GM12873 (cell line): ENCODE data around the gene WNT16.

Experiments used
- CTCF ChIP-seq: IDR thresholded peaks from 2 replicates; pipeline ENCODE4 v1.5.1; 2012; ENCODE audit warnings: low read depth, mild to moderate bottlenecking, moderate library complexity, low read length, control low read depth; ENCODE audit not compliant: insufficient read depth; ENCODE audit errors: missing control alignments

WNT16 gene

GRCh38 chr7:121301446-121302213 is 27.2 kb upstream of the WNT16 start:
- TF ChIP-seq CTCF = no peak

- no peak for TF ChIP-seq CTCF
These were observed 26.5 kb upstream of the WNT16 start for GRCh38 chr7:121302214-121302745.

GRCh38 chr7:121303422-121304101 is 25.2 kb upstream of the WNT16 start:
- TF ChIP-seq CTCF = no peak

- TF ChIP-seq CTCF = no peak
These were observed 24.6 kb upstream of the WNT16 start for GRCh38 chr7:121304102-121304658.

GRCh38 chr7:121305109-121305508 is 23.7 kb upstream of the WNT16 start:
- TF ChIP-seq CTCF = no peak

GRCh38 chr7:121306565-121306964 is 22.2 kb upstream of the WNT16 start:
- TF ChIP-seq CTCF = no peak

GRCh38 chr7:121307021-121307574 is 21.7 kb upstream of the WNT16 start:
- TF ChIP-seq CTCF = no peak
